Measurements from ENCODE around the gene PAK4.

The PAK4 gene

DNA sequence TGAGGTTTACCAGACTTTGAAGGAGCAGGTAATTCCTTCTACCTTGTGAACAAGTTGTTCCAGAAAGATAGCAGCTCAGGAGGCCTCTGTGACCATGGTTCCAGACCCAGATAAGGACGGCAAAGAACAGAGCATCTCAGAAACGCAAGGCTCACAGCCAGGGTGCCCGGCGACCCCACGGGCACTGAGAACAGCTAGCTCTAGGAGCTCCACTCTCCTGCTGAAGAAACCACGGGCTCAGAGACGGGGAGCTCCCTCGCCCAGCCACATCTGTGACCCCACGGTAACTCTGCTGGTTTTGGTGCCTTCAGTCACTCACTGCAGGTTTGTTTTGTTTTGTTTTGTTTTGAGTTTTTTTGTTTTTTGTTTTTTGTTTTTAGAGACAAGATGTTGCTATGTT lies 55.2 kb downstream of the PAK4 start:
- H3K4me3 ChIP-seq (ENCODE audit: insufficient read depth, low read depth, low read length) = no peak overlapping the region
- H3K27me3 ChIP-seq (ENCODE audit: control insufficient read depth, insufficient read depth, low read length, poor library complexity, severe bottlenecking) = no peaks in the 10 kb centered on the region
- H3K36me3 ChIP-seq (ENCODE audit: control insufficient read depth, insufficient read depth, low read length) = peaks cover 14% of the 10 kb centered on the region
- H3K27ac ChIP-seq (ENCODE audit: insufficient read depth, low read depth, low read length, poor library complexity, severe bottlenecking) = no peak overlapping the region
- H3K4me1 ChIP-seq (ENCODE audit: control insufficient read depth, insufficient read depth, low read length) = no peaks in the 10 kb centered on the region
- no peaks in the 10 kb centered on the region for H3K9me3 ChIP-seq (ENCODE audit: control insufficient read depth, low read length)
- WGBS, 2 experiments = 94 to 95% methylated on average over 9 of the region's 9 CpGs

DNA sequence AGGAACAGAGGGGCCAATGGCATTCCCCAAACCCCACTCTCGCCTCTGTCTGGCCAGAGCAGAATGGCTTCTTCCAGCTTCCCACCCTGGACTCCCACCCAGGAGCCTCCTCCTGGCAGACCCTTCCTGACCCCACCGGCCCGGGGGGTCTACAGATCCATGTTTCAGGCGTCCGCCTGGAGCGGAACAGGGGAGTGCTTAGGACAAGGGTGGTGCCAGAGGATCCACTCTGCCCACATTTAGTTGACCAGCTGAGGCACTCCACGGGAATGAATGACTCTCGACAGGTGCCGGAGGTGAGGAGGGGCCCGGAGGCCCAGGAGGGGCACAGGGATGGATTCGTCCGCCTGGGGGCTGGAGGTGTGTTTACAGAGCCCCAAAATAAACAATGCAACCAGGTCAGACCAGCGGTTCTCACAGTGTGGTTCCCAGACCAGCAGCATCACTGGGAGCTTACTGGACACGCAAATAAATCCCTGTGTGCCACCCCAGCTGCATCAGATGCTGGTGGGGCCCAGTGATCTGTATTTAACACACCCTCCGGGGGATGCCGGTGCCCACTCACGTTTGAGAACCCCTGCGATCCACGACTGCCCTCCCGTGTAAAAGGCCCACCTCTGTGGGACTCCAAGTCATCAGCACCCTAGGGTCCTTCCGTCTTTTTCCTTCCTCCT lies 56.1 kb downstream of the PAK4 start:
- 92 to 96% methylated on average over 21 of the region's 21 CpGs for WGBS, 2 experiments
- H3K27ac ChIP-seq (ENCODE audit: insufficient read depth, low read depth, low read length, poor library complexity, severe bottlenecking) = no peak overlapping the region
- H3K4me3 ChIP-seq (ENCODE audit: insufficient read depth, low read depth, low read length) = no peak overlapping the region

GRCh38 chr19:39182174-39182505 lies 56.6 kb downstream of the PAK4 start:
- 95 to 97% methylated on average over 4 of the region's 4 CpGs for WGBS, 2 experiments
- peaks cover 9% of the 10 kb centered on the region for H3K36me3 ChIP-seq (ENCODE audit: control insufficient read depth, insufficient read depth, low read length)
- H3K27ac ChIP-seq (ENCODE audit: insufficient read depth, low read depth, low read length, poor library complexity, severe bottlenecking) = no peak overlapping the region
- H3K4me1 ChIP-seq (ENCODE audit: control insufficient read depth, insufficient read depth, low read length) = no peaks in the 10 kb centered on the region
- H3K27me3 ChIP-seq (ENCODE audit: control insufficient read depth, insufficient read depth, low read length, poor library complexity, severe bottlenecking) = no peaks in the 10 kb centered on the region
- no peak overlapping the region for H3K4me3 ChIP-seq (ENCODE audit: insufficient read depth, low read depth, low read length)
- no peaks in the 10 kb centered on the region for H3K9me3 ChIP-seq (ENCODE audit: control insufficient read depth, low read length)

More for the DNA sequence above, 56.1 kb downstream of the PAK4 start:
- Histone ChIP-seq H3K4me1 (ENCODE audit: control insufficient read depth, insufficient read depth, low read length) (no peaks in the 10 kb centered on the region), H3K36me3 (ENCODE audit: control insufficient read depth, insufficient read depth, low read length) (peaks cover 9% of the 10 kb centered on the region), H3K9me3 (ENCODE audit: control insufficient read depth, low read length) (no peaks in the 10 kb centered on the region), H3K27me3 (ENCODE audit: control insufficient read depth, insufficient read depth, low read length, poor library complexity, severe bottlenecking) (no peaks in the 10 kb centered on the region)

- 92 to 94% methylated on average over 8 of the region's 8 CpGs for WGBS, 2 experiments
- H3K4me1 ChIP-seq (ENCODE audit: control insufficient read depth, insufficient read depth, low read length) = no peaks in the 10 kb centered on the region
Measured at GRCh38 chr19:39183104-39183503, 57.5 kb downstream of the PAK4 start.

GRCh38 chr19:39186391-39186790 lies 60.8 kb downstream of the PAK4 start:
- Histone ChIP-seq H3K27me3 (ENCODE audit: control insufficient read depth, insufficient read depth, low read length, poor library complexity, severe bottlenecking) (no peaks in the 10 kb centered on the region), H3K36me3 (ENCODE audit: control insufficient read depth, insufficient read depth, low read length) (no peaks in the 10 kb centered on the region), H3K4me1 (ENCODE audit: control insufficient read depth, insufficient read depth, low read length) (no peaks in the 10 kb centered on the region), H3K4me3 (ENCODE audit: insufficient read depth, low read depth, low read length) (no peak overlapping the region), H3K9me3 (ENCODE audit: control insufficient read depth, low read length) (no peaks in the 10 kb centered on the region), H3K27ac (ENCODE audit: insufficient read depth, low read depth, low read length, poor library complexity, severe bottlenecking) (no peak overlapping the region)
- 92% methylated on average over 8 of the region's 8 CpGs for WGBS, 2 experiments

More at GRCh38 chr19:39183104-39183503, 57.5 kb downstream of the PAK4 start:
- Histone ChIP-seq H3K27me3 (ENCODE audit: control insufficient read depth, insufficient read depth, low read length, poor library complexity, severe bottlenecking) (no peaks in the 10 kb centered on the region), H3K4me3 (ENCODE audit: insufficient read depth, low read depth, low read length) (no peak overlapping the region), H3K27ac (ENCODE audit: insufficient read depth, low read depth, low read length, poor library complexity, severe bottlenecking) (no peak overlapping the region), H3K36me3 (ENCODE audit: control insufficient read depth, insufficient read depth, low read length) (peaks cover 9% of the 10 kb centered on the region), H3K9me3 (ENCODE audit: control insufficient read depth, low read length) (no peaks in the 10 kb centered on the region)

- Histone ChIP-seq H3K36me3 (ENCODE audit: control insufficient read depth, insufficient read depth, low read length) (no peaks in the 10 kb centered on the region), H3K4me3 (ENCODE audit: insufficient read depth, low read depth, low read length) (no peak overlapping the region), H3K4me1 (ENCODE audit: control insufficient read depth, insufficient read depth, low read length) (no peaks in the 10 kb centered on the region), H3K9me3 (ENCODE audit: control insufficient read depth, low read length) (no peaks in the 10 kb centered on the region), H3K27me3 (ENCODE audit: control insufficient read depth, insufficient read depth, low read length, poor library complexity, severe bottlenecking) (no peaks in the 10 kb centered on the region), H3K27ac (ENCODE audit: insufficient read depth, low read depth, low read length, poor library complexity, severe bottlenecking) (no peak overlapping the region)
- WGBS, 2 experiments = 70 to 77% methylated on average over 8 of the region's 8 CpGs
Measured at GRCh38 chr19:39187552-39187943, 62.0 kb downstream of the PAK4 start.

DNA sequence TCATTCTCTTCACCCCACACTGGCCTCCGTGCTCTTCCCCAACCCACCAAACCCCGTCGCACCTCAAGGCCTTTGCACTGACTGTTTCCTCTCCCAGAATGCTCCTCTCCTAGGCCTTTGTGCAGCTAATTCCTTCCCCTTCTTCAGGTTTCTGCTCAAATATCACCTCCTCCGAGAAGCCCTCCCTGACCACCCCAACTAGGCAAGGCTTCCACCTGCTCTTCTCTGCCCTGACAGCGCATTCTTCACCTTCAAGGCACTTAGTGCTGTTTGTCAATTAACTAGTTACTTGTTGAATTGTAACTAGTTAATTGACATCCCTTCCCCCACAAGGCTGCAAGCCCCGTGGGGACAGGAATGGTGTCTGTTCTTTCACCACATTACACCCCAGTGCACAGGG lies 63.4 kb downstream of the PAK4 start:
- no peak overlapping the region for H3K27ac ChIP-seq (ENCODE audit: insufficient read depth, low read depth, low read length, poor library complexity, severe bottlenecking)
- no peaks in the 10 kb centered on the region for H3K9me3 ChIP-seq (ENCODE audit: control insufficient read depth, low read length)
- H3K4me3 ChIP-seq (ENCODE audit: insufficient read depth, low read depth, low read length) = no peak overlapping the region
- H3K27me3 ChIP-seq (ENCODE audit: control insufficient read depth, insufficient read depth, low read length, poor library complexity, severe bottlenecking) = no peaks in the 10 kb centered on the region
- no peaks in the 10 kb centered on the region for H3K4me1 ChIP-seq (ENCODE audit: control insufficient read depth, insufficient read depth, low read length)
- no peaks in the 10 kb centered on the region for H3K36me3 ChIP-seq (ENCODE audit: control insufficient read depth, insufficient read depth, low read length)
- WGBS, 2 experiments = 83% methylated on average over 6 of the region's 6 CpGs

DNA sequence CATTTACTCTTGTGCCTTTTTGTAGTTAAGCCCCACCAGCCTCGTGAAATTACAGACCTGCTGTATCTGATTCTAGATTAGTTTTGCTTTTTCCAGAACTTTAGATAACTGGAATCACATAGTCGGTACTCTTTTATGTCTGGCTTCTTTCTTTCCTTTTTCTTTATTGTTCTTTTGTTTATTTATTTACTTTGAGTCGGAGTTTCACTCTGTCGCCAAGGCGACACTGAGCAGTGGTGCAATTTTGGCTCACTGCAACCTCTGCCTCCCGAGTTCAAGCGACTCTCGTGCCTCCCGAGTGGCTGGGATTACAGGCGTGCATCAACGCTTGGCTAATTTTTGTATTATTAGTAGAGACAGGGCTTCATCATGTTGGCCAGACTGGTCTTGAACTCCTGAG lies 65.2 kb downstream of the PAK4 start:
- no peaks in the 10 kb centered on the region for H3K36me3 ChIP-seq (ENCODE audit: control insufficient read depth, insufficient read depth, low read length)
- no peak overlapping the region for H3K27ac ChIP-seq (ENCODE audit: insufficient read depth, low read depth, low read length, poor library complexity, severe bottlenecking)
- H3K4me3 ChIP-seq (ENCODE audit: insufficient read depth, low read depth, low read length) = no peak overlapping the region
- no peaks in the 10 kb centered on the region for H3K4me1 ChIP-seq (ENCODE audit: control insufficient read depth, insufficient read depth, low read length)
- 80% methylated on average over 11 of the region's 11 CpGs for WGBS, 2 experiments
- H3K9me3 ChIP-seq (ENCODE audit: control insufficient read depth, low read length) = no peaks in the 10 kb centered on the region
- H3K27me3 ChIP-seq (ENCODE audit: control insufficient read depth, insufficient read depth, low read length, poor library complexity, severe bottlenecking) = peaks cover 2% of the 10 kb centered on the region

DNA sequence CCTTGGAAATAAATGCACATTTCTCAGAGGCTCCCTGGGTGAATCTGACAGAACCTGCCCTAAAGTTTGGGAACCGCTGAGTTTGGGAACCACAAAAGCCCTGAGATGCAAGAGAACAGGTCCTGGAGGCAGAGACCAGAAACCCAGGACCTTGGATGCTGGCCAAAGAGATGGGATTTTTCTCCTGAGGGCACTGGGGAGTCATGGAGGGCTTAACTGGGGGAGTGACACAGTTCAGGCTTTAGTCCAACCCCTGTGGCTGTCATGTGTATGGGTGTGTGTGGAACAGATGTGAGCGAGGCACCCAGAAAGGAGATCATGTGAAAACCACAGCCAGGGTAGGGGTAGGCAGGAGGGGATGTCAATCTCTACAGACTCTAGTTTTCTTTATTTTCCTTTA lies 67.3 kb downstream of the PAK4 start:
- 91 to 96% methylated on average over 2 of the region's 2 CpGs for WGBS, 2 experiments
- H3K4me3 ChIP-seq (ENCODE audit: insufficient read depth, low read depth, low read length) = no peak overlapping the region
- H3K36me3 ChIP-seq (ENCODE audit: control insufficient read depth, insufficient read depth, low read length) = no peaks in the 10 kb centered on the region
- H3K4me1 ChIP-seq (ENCODE audit: control insufficient read depth, insufficient read depth, low read length) = peaks cover 6% of the 10 kb centered on the region
- H3K27me3 ChIP-seq (ENCODE audit: control insufficient read depth, insufficient read depth, low read length, poor library complexity, severe bottlenecking) = peaks cover 23% of the 10 kb centered on the region
- no peak overlapping the region for H3K27ac ChIP-seq (ENCODE audit: insufficient read depth, low read depth, low read length, poor library complexity, severe bottlenecking)
- no peaks in the 10 kb centered on the region for H3K9me3 ChIP-seq (ENCODE audit: control insufficient read depth, low read length)

DNA sequence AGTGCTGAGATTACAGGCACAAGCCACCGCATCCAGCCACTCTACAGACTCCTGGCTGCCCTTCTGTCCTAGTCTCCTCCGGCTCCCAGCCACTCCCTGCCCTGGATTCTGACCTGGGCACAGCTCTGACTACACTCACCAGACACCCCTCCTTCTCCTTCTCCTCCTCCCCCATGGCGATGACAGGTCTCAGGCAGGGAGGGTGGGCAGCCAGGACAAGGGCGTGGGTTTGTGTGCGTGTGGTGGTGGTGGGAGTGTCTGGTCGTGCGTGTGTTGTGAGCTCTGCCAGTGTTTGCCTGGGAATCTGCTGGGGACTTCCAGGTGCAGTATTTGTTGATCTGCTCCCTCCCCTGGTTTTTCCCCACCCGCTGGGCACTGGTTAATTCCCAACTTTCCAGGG lies 68.2 kb downstream of the PAK4 start:
- Histone ChIP-seq H3K27ac (ENCODE audit: insufficient read depth, low read depth, low read length, poor library complexity, severe bottlenecking) (no peak overlapping the region), H3K9me3 (ENCODE audit: control insufficient read depth, low read length) (no peaks in the 10 kb centered on the region), H3K36me3 (ENCODE audit: control insufficient read depth, insufficient read depth, low read length) (no peaks in the 10 kb centered on the region), H3K27me3 (ENCODE audit: control insufficient read depth, insufficient read depth, low read length, poor library complexity, severe bottlenecking) (peaks cover 33% of the 10 kb centered on the region), H3K4me3 (ENCODE audit: insufficient read depth, low read depth, low read length) (no peak overlapping the region), H3K4me1 (ENCODE audit: control insufficient read depth, insufficient read depth, low read length) (peaks cover 6% of the 10 kb centered on the region)
- 46 to 49% methylated on average over 7 to 8 of the region's 8 CpGs for WGBS, 2 experiments
